GM11168 (cell line): Measurements from ENCODE around the gene TSPAN13.

ENCODE experiments used
- in situ Hi-C: fragments of 300-500 bp; cut with MboI; formaldehyde crosslinking; loops from one replicate; pipeline ENCODE4 v1.12.0; 2022; ENCODE audit warnings: low sequenced_read_pairs; ENCODE audit not compliant: unreplicated experiment

Gene TSPAN13

DNA sequence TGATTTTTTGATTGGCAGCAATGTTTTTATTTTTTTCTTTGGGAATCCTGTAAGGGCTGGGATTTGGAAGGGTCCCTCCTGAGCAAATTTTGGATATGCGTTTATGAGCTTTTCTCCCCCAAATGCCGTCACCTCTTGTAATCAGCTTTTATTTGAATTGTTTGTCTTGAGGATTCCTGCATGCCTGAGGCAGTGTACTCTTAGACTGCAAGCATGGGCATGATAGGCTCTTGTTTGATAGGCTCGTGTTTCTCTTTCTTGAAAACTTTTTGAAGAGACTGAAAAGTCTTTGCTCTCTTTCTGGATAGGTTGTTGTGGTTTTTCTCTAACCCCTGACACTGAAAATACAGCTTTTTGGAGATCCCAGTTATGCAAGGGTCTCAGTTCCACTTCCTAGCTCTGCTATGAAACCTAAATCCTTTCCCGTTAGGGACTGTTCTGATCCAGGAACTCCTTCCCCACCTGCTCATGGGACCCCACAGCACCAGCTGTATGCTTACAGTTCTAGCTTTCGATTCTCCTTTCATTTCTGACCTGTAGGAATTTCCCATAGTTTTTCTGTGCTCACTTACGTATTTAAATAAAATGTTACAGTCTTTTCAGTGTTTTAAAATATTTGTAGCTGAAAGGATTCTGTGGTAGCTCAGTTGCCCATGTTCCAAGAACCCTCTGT is 17.2 kb downstream of the TSPAN13 start:
- in situ Hi-C loops, result no loop called here

DNA sequence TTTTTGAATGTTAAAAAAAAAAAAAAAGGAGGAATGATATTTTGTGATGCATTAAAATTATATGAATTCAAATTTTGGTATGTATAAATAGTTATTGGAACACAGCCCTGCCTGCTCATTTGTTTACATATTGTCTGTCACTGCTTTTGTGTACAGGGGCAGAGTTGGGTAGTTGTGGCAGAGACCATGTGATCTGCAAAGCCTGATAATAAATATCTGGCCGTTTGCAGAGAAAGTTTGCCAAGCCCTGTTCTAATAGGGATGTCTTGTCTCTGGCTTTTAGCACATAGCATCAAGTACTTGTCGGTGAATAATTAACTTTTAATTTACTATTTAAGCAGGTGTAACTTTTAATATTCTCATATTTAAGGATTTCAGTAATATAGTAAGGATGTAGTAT is 19.8 kb downstream of the TSPAN13 start:
- in situ Hi-C loops, result no loop called here

DNA sequence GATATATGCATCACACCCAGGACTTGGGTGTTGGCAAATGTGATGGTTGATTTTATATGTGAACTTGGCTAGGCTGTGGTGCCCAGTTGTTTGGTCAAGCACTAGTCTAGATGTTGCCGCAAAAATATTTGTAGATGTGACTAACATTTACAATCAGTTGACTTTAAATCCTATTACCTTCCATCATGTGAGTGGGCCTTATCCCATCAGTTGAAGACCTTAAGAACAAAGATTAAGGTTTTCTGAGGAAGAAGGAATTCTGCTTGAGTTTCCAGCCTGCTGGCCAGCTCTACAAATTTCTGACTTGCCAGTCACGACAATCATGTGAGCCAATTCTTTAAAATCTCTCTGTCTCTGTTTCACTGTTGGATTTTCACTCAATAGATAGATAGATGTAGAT is 20.3 kb downstream of the TSPAN13 start:
- in situ Hi-C loops, result no loop called here

DNA sequence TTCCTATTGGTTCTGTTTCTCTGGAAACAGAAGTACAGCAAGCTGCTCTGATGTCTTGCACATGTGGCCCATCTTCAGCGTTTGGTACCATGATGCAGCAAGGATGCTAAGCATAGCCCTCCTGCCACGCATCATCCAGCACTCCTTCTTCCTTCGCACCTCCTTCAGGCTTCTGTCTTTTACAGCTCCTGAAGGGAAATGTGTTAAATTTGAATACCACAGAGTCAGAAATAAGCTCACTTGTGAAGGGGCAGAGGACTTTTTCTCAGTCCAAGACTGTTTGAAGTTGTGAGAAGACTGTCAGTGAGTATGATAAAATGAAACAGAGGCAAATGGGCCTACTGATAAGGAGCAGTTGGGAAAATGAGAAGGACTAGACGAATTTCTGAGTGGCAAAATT is 20.7 kb downstream of the TSPAN13 start:
- in situ Hi-C loops, result no loop called here

DNA sequence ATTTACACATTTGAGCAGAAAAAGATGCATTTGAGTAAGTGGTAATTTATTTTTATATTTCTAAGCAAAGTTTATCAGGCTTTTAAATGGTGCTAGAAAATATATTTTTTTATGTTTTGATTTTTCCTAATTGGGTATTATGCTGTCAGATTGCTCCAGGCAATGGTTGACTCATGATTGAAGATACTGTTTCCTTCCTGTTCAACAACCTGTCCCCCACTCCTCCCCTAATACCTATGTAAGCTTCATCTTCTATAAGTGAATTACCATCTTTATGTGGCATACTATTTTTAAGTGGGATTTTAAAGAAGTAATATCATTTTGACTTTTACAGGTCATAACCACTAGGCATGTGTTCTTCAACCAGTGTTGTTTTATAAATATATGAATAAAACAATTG is 21.4 kb downstream of the TSPAN13 start:
- in situ Hi-C loops, result no loop called here

DNA sequence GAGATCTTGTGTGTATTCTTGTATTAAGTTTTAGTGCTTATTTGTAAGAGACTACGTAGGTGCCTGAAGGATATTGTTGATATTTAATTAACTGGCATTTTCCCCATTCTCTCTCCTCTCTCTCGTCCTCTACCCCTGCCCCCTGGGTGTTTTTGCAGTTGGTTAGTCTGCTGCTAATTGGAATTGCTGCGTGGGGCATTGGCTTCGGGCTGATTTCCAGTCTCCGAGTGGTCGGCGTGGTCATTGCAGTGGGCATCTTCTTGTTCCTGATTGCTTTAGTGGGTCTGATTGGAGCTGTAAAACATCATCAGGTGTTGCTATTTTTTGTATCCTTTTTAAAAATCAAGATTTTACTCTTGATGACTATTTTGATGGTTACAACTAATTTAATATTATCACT is 22.5 kb downstream of the TSPAN13 start:
- in situ Hi-C loops, result no loop called here

DNA sequence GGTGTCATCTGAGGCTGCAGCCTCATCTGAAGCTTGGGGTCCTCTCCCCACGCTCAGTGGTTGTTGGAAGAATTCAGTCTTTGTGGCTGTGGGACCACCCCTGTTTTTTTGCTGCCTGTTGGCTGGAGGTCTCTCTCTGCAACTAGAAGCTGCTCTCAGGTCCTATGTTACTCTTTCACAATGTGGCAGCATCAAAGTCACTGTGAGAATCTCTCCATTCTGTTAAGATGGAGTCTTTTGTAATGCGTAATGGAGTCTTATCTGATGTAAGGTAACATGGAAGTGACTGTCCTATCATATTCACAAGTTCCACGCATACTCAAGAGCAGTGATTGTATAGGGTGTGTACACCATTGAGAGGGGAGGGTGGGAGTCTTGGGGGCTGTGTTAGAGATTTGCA is 24.9 kb downstream of the TSPAN13 start:
- in situ Hi-C loops, result no loop called here

DNA sequence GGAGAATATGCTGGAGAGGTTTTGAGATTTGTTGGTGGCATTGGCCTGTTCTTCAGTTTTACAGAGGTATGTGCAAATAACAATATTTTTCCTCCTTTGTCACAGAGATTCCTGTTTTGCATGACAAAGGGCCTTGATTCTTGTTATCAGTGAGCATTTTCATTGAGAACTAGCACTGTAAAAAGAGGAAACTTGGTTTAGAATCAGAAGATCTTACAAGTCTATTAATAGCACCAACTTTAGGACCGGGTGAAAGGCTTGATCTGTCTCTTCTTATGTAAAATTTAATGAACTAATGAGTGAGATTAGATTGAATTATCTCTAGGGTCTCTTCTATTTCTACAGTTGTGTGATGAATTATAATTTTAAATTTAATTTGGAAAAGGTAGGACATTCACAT is 25.5 kb downstream of the TSPAN13 start:
- in situ Hi-C loops, result no loop called here

DNA sequence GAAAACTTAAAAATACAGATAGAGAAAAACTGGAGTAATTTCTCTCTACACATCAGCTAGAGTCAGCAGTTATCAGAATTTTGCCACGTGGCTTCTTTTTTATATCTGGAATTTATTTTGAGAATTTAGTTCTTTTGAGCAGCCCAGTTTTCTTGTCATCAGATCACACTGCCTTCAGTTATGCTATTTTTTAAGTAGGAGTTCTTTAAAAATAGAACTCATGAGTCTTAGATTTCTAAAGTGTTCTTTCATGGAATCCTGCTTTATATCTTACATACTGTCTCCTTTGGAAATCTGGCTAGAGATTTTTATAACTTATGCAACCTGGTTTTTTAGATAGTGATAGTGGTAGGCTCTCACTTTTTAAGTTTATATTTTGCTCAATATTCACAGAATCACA is 27.0 kb downstream of the TSPAN13 start:
- in situ Hi-C loops, result no loop called here

- in situ Hi-C loops, result no loop called here
Observed at GRCh38 chr7:16785321-16785720, 31.8 kb downstream of the TSPAN13 start.

- in situ Hi-C loops, result no loop called here
Observed at GRCh38 chr7:16785846-16786245, 32.3 kb downstream of the TSPAN13 start.

- in situ Hi-C loops, result no loop called here
Observed at GRCh38 chr7:16786257-16786656, 32.7 kb downstream of the TSPAN13 start.

- in situ Hi-C loops, result no loop called here
Observed at GRCh38 chr7:16787127-16787526, 33.6 kb downstream of the TSPAN13 start.

- in situ Hi-C loops, result no loop called here
Observed at GRCh38 chr7:16791071-16791470, 37.5 kb downstream of the TSPAN13 start.

DNA sequence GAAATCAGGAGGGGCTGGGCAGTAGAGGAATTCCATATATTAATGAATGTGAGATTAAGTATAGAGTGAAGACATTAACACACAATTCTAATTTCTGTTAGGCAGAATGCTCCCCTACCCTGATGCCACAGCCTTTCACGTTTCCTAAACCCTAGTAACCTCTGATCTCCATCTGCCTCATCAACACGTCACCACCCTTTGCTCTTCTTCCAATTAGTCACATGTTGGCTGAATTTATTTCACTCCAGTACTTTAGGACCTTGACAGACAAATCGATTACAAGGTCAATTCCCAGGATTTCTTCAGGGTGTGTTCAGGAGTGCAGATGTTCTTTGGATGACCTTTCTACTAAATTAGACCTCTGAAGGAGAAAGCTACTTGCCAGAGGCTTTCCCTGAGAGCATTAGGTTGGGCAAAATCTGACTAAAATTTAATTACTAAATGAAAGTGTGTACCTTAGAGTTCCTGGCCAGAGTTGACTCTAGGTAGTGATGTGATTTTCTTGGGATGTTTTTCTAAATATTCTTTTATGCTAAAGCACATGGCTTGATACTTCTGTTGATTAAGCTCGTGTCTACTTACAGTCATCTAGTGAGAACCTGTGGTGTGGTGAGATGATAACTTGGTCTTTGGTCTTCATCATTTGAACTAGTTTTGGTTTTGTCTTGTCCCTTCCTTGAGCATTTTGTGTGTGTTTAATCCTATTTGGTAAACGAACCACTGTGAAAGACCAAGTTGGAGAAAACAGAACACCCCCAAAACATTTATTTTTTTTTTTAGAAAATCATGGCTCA is 38.5 kb downstream of the TSPAN13 start:
- in situ Hi-C loops, result no loop called here

DNA sequence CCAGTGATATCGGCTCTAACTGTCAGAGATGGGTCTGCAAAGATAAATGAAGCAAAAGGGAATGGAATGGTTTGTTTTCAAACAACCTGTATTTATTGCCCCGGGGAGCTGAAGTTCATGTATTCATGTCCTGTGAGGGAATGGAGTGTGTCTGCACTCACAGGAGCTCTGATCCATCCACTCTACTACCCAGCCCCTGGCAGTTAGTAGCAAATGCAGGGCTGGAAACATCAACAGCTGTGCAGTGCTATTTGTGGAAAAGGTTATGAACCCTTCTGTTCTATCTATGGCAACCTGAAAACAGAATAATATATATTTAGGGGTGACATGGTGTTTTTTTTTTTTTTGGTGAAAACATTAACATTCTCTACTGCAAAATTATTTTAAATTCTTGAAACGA is 41.4 kb downstream of the TSPAN13 start:
- in situ Hi-C loops, result no loop called here

DNA sequence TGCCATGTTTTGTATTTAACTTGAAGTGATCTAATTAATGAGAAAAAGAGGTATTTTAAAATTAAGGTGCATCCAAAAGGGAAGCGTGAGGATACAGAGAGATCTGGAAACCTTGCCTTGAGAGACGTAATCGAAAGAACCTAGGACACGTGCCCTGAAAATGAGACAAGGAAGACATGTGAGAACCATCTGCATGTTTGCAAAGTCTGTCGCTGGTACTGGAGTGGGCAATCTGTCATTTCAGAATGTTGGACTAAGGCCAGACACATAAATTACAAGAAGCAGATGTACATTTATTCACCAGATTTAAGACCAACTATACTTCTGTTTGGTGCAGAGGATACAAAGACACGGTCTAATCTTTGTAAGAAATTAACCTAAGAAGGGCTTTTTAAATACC is 42.1 kb downstream of the TSPAN13 start:
- in situ Hi-C loops, result no loop called here

DNA sequence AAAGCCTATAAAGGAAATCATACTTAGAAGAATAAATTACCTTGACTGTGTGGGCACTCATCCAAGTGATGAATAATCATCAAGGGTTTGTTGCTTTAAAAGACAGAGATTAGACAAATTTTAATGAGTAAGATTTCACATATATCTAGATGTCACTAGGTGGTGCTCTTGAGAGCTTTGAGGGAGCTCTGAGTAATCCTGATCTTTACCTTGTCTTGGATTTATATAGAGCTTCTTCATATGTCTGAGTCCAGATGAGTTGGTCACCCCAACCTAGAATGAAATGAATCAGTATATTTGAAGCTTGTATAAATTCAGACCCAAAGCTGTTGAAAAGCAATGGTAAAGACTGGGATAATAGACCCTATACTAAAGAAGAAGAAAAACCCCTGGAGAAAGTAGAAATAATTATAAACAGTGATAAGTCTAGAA is 47.6 kb downstream of the TSPAN13 start:
- in situ Hi-C loops, result no loop called here

- in situ Hi-C loops, result no loop called here
Observed at GRCh38 chr7:16801579-16801978, 48.0 kb downstream of the TSPAN13 start.

DNA sequence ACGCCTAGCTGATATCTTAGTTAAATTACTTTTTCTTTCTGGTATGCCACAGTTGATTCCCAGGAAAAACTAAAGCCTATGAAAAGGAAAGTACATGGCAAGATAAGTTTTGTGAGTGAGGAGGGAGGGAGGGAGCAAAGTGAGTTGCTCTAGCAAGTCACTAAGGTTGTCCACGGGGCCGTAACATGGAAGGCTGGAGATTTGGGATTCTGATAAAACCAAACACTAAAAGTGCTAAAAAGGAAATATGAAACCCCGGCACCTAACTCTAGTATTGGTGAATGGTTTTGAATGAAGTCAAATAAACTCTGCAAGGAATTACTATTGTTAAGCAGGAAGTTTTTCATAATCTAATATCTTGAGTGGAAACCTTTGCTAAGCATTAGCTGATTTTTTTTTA is 49.6 kb downstream of the TSPAN13 start:
- in situ Hi-C loops, result no loop called here

GRCh38 chr7:16803881-16804673 is 50.5 kb downstream of the TSPAN13 start:
- in situ Hi-C loops, result no loop called here
